Measurements from ENCODE around the gene DHRS13.

GRCh38 chr17:28883967-28884702 lies 18.7 kb downstream of the DHRS13 start:
- TF ChIP-seq, protein P1, sequence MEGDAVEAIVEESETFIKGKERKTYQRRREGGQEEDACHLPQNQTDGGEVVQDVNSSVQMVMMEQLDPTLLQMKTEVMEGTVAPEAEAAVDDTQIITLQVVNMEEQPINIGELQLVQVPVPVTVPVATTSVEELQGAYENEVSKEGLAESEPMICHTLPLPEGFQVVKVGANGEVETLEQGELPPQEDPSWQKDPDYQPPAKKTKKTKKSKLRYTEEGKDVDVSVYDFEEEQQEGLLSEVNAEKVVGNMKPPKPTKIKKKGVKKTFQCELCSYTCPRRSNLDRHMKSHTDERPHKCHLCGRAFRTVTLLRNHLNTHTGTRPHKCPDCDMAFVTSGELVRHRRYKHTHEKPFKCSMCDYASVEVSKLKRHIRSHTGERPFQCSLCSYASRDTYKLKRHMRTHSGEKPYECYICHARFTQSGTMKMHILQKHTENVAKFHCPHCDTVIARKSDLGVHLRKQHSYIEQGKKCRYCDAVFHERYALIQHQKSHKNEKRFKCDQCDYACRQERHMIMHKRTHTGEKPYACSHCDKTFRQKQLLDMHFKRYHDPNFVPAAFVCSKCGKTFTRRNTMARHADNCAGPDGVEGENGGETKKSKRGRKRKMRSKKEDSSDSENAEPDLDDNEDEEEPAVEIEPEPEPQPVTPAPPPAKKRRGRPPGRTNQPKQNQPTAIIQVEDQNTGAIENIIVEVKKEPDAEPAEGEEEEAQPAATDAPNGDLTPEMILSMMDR (IDR thresholded peaks at IDR 0.05) = no peak
- no peak for TF ChIP-seq POLR2A (IDR thresholded peaks at IDR 0.05)
